Forelimb muscle (tissue), 1 donor: ENCODE measurements around the gene SLC17A9. TPM values are rescaled to one million over a fixed set of nuclear protein-coding genes. Genes with fewer than 3 reads are reported as not detected.

ENCODE experiments used
- DNase-seq: peaks from one replicate; pipeline ENCODE4 v3.0.0-alpha.2; 2013; ENCODE audit warnings: low read depth
- polyA plus RNA-seq: library from polyadenylated mRNA; unstranded; fragments of 120-200 nt; gene quantifications from one replicate; pipeline ENCODE4 v1.2.1, GENCODE V29; 2013; ENCODE audit not compliant: insufficient read length

Gene SLC17A9
- polyA plus RNA-seq, 1 donor, result 0.54 TPM

DNA sequence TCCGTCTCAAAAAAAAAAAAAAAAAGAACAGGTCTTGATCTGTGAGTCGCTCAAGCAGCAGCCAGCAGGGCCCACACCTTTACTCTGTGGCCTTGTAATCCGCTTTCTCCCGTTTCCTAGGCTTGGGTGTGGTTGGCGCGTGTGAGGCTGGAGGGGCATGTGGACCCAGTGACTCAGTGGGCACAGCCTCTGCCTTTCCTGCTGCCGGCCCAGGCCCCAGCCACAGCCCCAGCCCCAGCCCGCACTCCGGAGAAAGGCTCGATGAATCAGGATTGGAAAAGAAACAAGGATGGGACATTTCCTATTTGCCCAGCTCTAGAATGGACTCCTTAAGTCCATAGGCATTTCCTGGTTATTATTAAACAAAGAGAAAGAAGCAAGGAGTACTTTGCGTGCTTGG is 50.0 kb downstream of the SLC17A9 start:
- DNase-seq, result no peak

DNA sequence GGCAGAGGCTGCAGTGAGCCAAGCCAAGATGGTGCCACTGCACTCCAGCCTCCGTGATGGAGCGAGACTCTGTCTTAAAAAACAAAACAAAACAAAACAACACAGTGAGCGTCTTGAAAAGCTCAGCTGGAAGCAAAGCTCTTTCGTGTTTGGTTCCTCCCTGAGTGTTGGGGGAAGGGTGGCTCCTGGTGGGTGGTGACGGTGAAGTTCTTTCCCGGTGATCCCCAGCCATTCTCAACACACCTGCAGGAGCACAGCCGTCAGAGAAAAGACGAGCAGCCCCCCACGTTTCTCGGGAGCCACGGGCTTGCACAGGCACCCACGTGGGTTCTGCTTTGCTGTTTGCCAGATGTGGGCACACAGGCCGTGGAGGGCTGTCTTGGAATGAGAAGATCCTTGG is 51.0 kb downstream of the SLC17A9 start:
- no peak for DNase-seq

DNA sequence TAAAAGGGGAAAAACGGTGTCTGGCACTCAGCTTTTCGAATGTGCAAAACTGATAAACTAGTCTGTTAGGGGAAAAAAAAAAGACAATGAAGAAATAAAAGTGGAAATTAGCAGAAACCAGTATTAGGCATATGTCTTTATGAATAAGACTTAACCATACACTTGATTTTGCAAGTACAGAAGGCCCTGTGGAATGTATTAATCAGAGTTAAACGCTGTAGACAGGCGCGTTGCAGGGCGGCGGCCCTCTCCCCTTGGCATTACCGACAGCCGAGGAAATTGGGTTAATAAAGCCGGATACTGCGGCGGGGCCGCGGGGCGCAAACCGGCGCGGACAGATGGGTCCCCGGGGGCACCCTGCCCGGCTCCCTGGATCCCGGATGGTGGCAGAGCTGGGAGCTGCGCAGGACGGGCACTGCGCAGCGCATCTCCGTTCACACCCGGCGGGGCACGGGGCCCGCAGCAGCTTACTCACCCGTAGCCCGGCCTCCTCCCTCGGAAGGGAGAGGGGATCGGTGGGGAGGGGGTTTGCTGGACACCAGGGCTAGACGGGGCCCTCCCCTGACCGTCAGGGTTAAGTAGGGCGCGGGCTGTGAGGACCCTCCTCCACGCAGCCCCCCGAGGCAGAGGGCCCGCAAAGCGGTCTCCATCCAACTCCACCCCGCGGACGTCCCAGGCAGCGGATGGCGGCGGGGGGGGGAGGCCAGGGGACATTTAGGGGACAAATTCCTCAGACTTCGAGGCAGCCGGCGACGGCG is 52.3 kb downstream of the SLC17A9 start:
- DNase-seq, result no peak

DNA sequence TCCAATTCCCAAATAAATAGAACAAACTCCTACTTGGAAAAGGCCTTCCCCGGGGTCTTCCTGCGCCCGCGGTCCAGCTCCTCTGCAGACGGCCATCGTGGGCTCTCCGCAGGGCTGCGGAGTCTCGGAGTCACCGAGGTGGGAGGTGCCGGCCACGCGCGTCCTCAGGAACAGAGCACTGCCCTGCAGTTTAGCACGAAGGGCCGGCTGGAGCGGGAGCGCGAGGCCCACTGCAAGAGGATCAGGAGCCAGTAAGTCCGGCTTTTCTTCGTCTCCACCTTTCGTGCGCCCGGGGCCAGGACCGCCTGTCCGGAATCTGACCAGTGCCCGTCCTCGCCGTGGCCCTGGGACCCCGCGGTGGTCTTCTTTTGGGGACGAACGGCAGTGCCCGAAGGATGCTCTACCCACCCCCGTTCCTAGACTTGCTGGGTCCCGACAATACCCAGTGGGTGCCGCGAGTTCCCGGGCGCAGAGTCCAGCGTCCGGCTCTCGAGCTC is 52.9 kb downstream of the SLC17A9 start:
- no peak for DNase-seq

DNA sequence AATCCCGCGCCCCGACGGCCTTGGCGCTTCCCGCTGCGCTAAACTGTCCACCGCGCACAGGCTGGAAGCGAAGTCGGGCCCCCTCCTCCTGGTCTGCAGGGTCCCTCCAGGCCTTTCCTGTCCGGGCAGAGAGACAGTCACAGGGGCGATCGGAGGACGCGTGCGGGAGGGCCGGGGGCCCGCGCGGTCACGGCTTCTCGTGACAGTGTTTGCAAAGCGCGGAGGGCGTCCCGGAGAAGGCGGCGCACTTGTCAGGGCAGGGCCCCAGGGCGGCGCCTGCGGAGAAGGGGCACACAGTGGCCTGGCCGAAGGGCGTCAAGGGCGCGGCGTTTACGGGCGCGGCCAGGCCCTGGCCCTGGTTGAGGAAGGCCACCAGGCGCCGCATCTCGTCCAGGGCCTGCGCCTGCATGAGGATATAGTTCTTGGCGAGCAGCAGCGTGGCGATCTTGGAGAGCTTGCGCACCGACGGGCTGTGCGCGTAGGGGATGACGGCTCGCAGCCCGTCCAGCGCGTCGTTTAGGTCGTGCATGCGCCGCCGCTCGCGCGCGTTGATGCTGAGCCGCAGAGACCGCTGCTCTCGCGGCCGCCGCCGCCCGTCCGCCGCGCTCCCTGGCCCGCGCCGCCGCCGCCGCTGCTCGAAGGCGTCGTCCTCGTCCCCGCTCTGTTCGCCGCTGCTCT is 53.5 kb downstream of the SLC17A9 start:
- DNase-seq, result no peak

DNA sequence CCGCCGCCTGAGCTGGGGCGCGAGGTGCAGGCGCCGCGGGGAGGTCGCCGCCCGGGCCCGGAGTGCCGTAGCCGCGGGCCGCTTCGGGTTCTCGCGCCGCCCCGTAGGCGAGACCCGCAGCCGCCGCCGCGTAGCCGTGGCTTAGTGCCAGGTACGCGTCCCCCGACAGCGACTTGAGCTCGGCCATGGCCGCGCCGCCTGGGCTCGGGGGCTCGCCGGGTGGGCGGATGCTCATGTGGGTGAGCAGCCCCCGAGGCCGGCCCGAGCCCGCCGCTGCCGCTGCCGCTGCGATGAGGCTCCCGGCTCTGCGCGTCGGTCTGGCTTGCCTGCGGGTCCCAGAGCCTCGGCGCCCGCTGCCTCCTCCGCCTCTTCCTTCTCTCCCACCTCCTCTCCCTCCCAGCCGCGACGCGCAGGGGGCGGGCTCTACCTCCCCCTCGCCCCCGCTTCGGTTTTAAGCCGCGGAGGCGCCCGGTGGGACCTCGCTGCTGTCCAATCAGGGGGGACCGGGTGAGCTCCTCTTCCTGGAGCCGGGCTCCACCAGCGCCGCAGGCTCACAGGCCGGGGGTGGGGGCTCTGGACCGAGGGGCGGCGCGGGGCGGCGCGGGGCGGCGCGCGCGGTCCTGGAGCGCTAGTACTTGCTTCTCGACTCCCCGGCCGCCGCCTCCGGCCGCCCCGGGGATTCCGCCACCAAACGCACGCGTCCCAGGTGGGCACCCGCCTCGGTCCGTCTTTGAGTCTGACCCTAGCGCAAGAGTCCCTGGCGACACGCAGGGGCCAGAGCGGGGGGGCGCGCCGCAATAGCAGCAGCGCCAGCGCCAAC is 54.2 kb downstream of the SLC17A9 start, which contains the start of gene BHLHE23:
BHLHE23 (minus strand) TSS at position 425 of the 820 bp plus-strand sequence; CDS start at position 235, 190 bp downstream.
- no peak for DNase-seq

DNA sequence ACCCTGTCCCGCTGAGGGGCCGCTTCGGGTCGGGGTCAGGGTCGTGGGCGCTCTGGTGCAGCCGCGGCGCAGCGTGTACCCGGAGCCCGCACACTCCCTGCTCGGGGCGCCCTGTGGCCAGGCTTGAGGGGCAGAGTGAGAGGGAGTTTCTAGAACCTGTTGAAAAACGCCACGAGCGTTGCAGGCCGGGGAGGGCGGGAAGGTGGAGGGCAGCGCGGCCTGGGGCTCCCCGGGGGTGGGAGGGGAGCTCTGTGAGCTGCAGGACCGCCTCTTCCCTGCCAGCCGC is 54.8 kb downstream of the SLC17A9 start:
- no peak for DNase-seq

DNA sequence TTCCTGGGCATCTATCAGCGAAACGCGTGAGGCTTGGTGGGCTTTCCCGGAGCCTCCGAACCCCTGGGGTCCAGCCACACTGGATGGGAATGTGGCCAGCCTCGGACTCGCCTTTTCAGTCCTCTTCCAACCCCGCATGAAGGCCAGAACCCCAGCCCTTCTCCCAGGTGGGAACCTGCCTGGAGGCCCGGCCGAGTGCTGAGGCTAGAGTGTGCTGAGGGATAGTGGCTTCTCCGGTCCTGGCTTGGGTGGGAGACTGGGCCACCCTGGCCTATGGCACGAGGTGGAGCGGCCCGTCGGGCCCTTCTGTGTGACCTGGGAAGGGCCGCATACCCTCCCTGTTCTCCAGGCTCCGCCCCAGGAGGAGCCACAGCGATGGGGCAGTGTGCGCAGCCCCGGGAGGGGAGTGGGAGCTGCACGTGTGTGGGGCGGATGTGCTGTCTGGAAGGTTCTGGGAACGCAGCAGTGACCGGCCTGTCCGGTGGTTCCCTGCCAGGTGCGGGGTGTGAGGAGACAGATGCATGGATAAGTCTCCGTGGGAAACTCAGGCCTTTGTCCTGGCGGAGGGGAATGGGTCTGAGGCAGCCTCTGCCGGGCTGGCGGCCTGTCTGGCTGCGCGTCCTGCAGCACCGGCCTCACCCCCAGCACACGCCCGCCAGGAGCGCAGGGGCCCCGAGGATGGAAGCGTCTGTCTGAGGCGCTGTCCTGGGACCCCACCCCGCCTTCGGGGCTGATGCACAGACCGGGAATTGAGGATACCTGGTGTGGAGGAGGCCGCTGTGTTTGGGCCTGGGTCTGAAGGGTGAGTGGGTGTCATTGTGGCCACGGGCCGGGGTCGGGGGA is 55.4 kb downstream of the SLC17A9 start:
- DNase-seq, result no peak

DNA sequence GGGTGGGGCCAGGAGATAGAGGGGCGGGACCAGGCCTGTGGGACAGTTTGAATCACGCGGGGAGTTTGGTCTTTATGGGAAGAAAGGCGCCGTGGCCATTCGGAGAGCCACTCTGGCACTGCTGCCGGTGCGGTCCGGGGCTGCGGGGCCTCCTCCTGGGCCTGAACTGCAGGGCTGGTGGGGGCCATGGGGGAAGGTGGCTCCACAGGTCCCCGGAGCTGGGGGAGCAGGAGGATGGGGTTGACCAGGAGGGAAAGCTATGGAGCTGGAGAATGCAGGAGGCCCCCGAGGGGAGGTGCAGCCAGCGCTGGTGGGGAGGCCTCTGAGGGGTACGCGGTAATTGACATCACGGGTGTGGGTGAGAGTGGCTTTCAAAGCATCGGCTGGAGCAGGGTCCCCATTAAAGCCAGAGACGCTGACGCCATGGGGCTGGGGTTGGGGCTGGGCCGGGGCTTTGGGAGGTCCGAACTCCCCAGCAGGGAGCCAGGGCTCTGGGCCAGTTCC is 56.1 kb downstream of the SLC17A9 start:
- DNase-seq, result no peak

DNA sequence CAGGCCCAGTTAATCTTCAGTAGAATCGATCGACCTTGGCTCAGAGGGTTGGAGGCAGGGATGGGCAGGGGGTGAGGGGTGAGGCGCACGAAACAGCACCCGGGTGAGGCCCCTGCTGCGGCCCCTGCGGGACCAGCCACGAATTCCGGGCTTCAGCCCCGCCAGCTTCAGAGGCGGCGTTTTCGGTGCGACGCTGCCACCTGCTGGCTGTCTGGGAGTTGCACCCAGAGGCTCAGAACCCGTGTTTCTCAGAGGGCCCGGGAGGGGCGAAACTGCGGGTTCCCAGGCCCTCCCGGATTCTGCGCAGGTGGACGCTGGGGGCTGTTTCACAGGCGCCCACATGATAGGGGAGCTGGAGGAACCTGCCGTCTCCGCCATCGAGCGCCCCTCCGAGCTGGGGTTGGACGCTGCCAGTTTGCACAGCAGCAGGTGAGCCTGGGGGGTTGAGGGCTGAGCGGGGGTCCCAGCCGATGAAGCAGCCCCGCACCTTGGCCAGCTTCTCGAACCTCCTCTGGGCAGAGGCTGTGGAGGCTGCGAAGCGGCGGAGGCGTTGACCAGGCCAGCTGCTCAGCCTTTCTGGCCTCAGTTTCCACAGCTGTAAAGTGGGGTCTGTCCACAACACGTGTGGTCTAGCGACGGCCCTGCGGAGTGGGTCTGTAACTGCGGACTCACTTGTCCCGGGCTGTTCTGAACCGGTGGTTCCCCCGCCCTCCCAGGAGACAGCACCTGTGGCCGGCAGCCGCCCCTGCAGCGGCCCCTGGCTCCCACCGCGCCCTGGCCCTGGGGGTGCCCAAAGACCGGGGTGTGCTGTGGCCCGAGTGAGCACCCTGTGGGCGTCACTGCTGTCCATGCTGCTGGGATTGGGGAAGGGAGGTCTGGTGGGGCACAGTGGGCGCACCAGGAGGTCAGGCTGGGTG is 56.8 kb downstream of the SLC17A9 start:
- no peak for DNase-seq

DNA sequence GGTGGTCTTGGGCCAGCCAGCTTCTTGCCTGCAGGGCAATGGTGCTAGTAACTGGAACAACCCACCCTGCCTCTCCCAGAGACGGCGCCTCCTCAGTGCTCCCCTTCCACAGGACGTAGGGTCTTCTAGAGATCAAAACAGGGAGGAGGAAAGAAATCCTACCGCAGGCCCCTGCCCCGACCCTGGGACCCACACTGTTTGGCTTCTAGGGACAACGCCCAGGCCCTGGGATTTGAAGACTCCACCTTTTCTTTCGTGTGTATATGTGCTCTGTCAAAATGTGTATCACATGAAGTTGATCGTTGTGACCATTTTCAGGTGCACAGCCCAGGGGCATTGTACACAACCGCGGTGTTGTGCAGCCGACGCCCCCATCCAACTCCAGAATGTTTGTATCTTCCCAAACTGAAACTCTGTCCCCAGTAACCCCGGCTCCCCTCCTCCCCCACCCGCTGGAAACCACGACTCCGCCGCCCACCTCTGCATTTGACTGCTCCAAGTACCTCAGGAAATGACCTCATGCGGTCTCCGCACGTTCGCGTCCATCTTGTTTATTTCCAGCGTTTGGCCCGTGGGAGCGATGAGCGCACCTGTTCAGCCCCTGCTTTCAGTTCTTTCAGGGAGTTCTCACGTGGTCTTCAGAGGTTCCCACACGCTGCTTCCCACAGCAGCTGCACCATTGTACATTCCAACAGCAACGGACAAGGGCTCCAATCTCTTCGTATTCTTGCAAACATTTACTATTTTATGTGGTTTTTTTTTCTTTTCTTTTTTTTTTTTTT is 57.7 kb downstream of the SLC17A9 start:
- no peak for DNase-seq

DNA sequence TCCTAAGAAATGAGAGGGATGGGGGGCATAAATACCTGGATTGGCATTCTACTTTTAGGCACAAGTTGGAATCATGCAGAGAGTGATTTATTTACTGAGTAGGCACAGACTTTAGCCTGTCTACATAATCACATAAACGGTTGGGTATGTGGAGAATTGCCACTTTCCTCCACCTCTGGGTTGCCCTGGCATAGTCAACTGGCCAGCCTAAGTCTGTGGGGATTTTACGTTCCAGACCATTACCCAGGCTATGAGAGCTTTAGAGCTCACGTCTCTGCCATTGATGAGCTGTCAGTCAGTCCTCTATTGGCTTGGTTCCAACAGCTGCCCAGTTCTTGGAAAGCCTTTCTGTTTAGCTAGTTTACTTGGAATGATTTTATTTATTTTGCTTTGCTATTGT is 59.3 kb downstream of the SLC17A9 start:
- no peak for DNase-seq

DNA sequence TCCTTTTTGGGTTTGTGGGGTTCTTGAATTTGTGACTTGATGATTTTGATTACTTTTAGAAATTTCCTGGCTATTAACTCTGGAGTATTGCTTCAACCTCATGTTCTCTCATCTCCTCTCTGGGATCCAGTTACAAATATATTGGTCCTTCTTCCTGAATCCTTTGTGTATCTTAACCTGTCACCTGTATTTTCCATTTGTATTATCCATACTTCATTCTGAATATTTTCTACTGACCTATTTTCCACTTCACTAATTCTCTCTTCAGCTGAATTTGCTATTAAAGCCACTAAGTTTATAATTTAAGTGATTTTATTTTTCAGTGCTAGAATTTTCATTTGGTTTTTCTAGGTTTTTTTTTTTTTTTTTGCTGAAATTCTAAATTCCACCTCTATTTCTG is 60.7 kb downstream of the SLC17A9 start:
- DNase-seq, result no peak

DNA sequence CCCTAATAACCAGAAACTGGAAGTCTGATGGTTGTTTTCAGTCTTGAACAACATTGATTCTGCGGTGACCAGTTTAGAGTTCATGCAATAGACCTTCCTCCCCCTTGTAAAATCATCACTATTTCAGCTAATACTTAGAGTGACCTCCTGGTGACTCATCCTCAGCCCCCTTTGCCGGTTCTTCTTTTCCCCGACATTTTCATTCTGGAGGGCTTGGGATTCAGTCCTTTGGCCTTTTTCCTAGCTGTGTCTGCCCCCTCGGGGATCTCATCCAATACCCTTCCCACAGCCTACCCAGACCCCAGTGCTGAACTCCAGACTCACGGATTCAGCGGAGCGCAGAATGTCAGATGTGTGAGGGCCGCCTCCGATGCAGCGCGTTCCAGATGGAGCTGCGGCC is 61.8 kb downstream of the SLC17A9 start:
- no peak for DNase-seq

DNA sequence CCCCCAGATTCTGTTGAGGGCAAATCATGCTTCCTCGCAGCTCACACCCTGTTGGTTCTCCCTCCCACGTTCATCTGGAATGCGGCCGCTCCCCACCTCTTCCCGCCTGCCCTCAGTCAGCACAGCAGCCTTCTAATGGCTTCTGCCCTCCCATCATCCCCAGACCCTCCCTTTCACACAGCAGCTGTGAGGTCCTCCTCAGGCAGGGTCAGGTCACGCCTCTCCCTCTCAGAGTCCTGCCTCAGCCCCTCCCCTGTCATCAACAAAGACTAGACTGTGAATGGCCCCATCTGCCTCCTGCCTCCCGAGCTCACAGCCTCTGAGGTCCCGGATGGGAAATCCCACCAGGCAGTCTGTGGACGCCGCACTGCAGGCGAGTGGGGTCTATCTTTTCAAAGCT is 62.2 kb downstream of the SLC17A9 start:
- DNase-seq, result no peak

DNA sequence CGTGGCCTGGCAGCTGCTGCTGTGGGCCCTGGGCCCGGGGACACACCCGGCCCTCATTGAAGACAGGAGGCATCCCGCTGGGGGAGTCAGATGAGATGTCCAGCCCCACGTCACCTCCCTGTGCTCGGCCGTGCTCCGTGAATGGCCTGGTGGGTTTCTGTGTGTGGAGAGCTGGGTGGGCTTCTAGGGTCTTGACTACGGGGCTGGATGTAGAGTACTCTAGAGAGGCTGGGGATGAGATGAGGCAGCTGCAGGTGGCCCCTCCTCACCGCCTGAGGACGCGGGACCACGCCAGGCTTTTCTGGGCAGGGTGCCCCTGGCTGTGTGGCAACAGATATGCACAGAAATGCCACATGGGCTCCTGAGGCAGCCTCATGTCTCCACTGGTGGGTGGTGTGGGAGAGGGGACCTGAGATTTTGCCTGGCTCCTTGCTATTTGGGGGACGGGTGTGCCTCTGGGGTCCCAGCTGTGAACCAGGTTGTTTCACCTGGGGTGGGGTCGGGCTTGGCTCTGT is 62.7 kb downstream of the SLC17A9 start:
- no peak for DNase-seq

DNA sequence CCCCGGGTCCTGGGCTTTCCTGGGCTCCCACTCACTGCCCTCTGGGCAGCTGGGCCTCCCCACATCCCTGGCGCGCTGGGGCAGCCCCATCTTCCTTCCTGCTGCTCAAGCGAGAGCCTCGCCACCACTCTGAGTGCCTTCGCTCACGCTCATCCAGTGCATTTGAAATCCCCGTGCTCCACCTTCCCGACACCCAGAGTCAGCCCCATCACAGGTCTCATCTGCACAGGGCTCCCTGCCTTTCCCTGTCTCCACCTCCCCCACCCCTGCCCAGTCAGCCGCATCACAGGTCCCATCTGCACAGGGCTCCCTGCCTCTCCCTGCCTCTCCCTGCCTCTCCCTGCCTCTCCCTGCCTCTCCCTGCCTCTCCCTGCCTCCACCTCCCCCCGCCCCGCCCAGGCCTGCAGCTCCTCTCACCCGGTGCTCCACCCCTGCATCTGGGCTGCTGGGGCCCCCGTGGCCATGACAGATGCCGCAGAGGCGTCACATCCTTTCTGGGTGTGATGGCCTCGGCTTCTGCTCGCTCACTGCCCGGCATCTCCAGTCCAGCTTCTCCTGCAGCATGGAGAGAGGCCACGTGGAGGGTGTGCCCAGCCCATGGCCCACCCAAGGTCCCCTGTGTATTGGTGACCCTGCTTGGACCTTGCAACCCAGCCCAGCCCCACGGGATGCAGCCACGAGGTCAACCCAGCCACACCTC is 63.3 kb downstream of the SLC17A9 start:
- no peak for DNase-seq

DNA sequence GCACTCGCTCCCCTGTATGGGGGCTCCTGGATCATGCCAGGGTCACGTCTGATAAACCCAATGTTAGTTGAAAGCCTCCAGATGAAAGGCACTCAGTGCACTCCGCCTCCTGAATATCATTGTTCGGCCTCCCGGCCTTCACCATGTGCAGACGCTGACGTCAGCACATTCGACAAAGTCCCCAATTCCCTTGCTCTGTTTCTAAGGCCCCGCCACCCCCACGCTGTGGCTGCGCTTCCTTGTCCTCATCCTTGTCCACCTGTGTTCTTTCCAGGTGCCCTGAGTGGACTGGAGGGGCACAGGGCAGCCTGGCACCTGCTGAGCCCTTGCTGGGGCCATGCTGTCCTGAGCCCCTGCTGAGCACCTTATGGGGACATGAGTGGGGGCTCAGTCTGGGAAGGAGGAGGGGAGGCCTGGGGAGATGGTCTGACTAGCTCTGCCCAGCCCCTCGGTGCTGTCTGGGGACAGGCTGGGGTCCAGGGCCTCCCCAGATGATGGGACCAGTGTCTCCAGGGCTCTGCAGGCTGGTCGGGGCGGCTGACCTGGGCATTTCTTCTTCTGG is 64.1 kb downstream of the SLC17A9 start:
- no peak for DNase-seq
